Measurements from ENCODE around the gene STEAP4.

DNA sequence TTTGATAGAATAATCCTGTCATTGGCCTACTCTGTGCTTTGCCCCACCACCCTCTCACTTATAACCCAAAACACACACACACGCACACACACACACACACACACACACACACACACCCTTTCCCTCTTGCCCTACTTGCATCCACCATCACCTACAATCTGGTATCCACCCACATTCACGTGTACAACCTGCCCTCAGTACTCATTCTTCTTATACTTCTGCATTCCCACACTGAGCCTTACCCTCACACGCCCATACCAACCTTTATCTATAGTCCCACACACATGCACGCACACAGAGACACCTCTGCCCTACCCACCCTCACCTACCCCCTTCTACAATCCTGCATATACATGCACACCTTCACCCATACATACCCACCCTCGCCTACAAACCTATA is 76.0 kb downstream of the STEAP4 start:
- TF ChIP-seq, protein P1, sequence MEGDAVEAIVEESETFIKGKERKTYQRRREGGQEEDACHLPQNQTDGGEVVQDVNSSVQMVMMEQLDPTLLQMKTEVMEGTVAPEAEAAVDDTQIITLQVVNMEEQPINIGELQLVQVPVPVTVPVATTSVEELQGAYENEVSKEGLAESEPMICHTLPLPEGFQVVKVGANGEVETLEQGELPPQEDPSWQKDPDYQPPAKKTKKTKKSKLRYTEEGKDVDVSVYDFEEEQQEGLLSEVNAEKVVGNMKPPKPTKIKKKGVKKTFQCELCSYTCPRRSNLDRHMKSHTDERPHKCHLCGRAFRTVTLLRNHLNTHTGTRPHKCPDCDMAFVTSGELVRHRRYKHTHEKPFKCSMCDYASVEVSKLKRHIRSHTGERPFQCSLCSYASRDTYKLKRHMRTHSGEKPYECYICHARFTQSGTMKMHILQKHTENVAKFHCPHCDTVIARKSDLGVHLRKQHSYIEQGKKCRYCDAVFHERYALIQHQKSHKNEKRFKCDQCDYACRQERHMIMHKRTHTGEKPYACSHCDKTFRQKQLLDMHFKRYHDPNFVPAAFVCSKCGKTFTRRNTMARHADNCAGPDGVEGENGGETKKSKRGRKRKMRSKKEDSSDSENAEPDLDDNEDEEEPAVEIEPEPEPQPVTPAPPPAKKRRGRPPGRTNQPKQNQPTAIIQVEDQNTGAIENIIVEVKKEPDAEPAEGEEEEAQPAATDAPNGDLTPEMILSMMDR (IDR thresholded peaks at IDR 0.05), result no peak
- TF ChIP-seq EZH2 (IDR thresholded peaks at IDR 0.05), result no peak
